HEK293 (cell line): ENCODE results near the gene P2RY6.

Source experiments
- CTCF ChIA-PET: fragments of 350-600 bp; formaldehyde crosslinking; extraction: SDS; loops from one replicate; lab custom pipeline; 2021; ENCODE audit warnings: antibody characterized with exemption; lab: Yijun Ruan, JAX
- POLR2A ChIA-PET: fragments of 300-600 bp; formaldehyde crosslinking; extraction: SDS; loops from one replicate; lab custom pipeline; 2020; ENCODE audit warnings: antibody characterized with exemption, inconsistent platforms; lab: Yijun Ruan, JAX
- H3K27ac ChIP-seq: fragments of 200-500 bp; sonication (Bioruptor generic); 2 replicates; pipeline ENCODE4 v1.5.1; 2014; ENCODE audit warnings: low read depth, low read length, control low read depth, inconsistent platforms; ENCODE audit errors: extremely low read depth
- H3K36me3 ChIP-seq, 2 experiments: fragments of 200-500 bp in 1 of 2; sonication (Bioruptor generic) in 1 of 2; 1 replicate in 1 of 2; 2 replicates in 1 of 2; pipeline ENCODE4 v1.5.1; 2014 to 2017; ENCODE audit warnings: inconsistent platforms in 2 of 2, low read length in 2 of 2; ENCODE audit not compliant: control insufficient read depth in 2 of 2, insufficient read depth in 1 of 2
- H3K4me1 ChIP-seq: fragments of 200-500 bp; sonication (Bioruptor generic); 2 replicates; pipeline ENCODE4 v1.5.1; 2014; ENCODE audit warnings: mild to moderate bottlenecking, low read length, inconsistent platforms; ENCODE audit not compliant: control insufficient read depth, insufficient read depth
- H3K4me3 ChIP-seq: 2 replicates; pipeline ENCODE4 v1.5.1; 2011; ENCODE audit warnings: low read depth, mild to moderate bottlenecking, control low read depth, low read length, moderate library complexity
- H3K9me3 ChIP-seq: fragments of 200-500 bp; sonication (Bioruptor generic); 2 replicates; pipeline ENCODE4 v1.5.1; 2014; ENCODE audit warnings: low read depth, low read length, inconsistent platforms; ENCODE audit not compliant: control insufficient read depth, insufficient read depth
- BCL11A ChIP-seq: fragments of 450-650 bp; formaldehyde crosslinking; IDR thresholded peaks from 2 replicates; pipeline ENCODE4 v1.5.1; 2016; ENCODE audit warnings: low read depth, missing biosample characterization, missing genetic modification characterization
- EGR2 ChIP-seq: fragments of 450-650 bp; formaldehyde crosslinking; IDR thresholded peaks from 2 replicates; pipeline ENCODE4 v1.5.1; 2016; ENCODE audit warnings: low read depth, missing biosample characterization, missing genetic modification characterization
- FEZF1 ChIP-seq: fragments of 450-650 bp; formaldehyde crosslinking; IDR thresholded peaks from 2 replicates; pipeline ENCODE4 v1.5.1; 2016; ENCODE audit warnings: missing biosample characterization, missing genetic modification characterization
- HOXD13 ChIP-seq: sonication (generic); formaldehyde crosslinking; IDR thresholded peaks from 2 replicates; pipeline ENCODE4 v1.8.0; 2022; ENCODE audit warnings: missing genetic modification reagents, borderline replicate concordance
- SCRT1 ChIP-seq: fragments of 450-650 bp; formaldehyde crosslinking; IDR thresholded peaks from 2 replicates; pipeline ENCODE4 v1.5.1; 2016; ENCODE audit warnings: missing biosample characterization, missing genetic modification characterization, borderline replicate concordance
- SP7 ChIP-seq: fragments of 450-650 bp; formaldehyde crosslinking; IDR thresholded peaks from 2 replicates; pipeline ENCODE4 v1.5.1; 2016; ENCODE audit warnings: missing biosample characterization, missing genetic modification characterization
- WT1 ChIP-seq: fragments of 450-650 bp; formaldehyde crosslinking; IDR thresholded peaks from 2 replicates; pipeline ENCODE4 v1.5.1; 2016; ENCODE audit warnings: missing biosample characterization, missing genetic modification characterization
- ZBTB21 ChIP-seq: fragments of 450-650 bp; formaldehyde crosslinking; IDR thresholded peaks from 2 replicates; pipeline ENCODE4 v1.5.1; 2017; ENCODE audit warnings: missing biosample characterization, missing genetic modification characterization
- ZFHX2 ChIP-seq: fragments of 450-650 bp; formaldehyde crosslinking; conservative IDR thresholded peaks from 2 replicates; pipeline ENCODE4 v1.5.1; 2016; ENCODE audit warnings: missing biosample characterization, missing genetic modification characterization
- ZNF112 ChIP-seq: fragments of 450-650 bp; formaldehyde crosslinking; IDR thresholded peaks from 2 replicates; pipeline ENCODE4 v1.5.0; 2017; ENCODE audit warnings: missing biosample characterization, missing genetic modification characterization
- ZNF211 ChIP-seq: fragments of 450-650 bp; formaldehyde crosslinking; IDR thresholded peaks from 2 replicates; pipeline ENCODE4 v1.5.1; 2016; ENCODE audit warnings: low read depth, missing biosample characterization, missing genetic modification characterization
- ZNF274 ChIP-seq, 2 experiments: fragments of 200-500 bp in 1 of 2; fragments of 450-650 bp in 1 of 2; sonication (Bioruptor generic) in 1 of 2; formaldehyde crosslinking in 1 of 2; IDR thresholded peaks; 2 replicates each; pipeline versions ENCODE4 v1.5.1 to v1.6.1; 2014 to 2016; ENCODE audit warnings: borderline replicate concordance in 1 of 2, inconsistent platforms in 1 of 2, low read length in 1 of 2, missing biosample characterization in 1 of 2, missing genetic modification characterization in 1 of 2
- ZNF394 ChIP-seq: fragments of 450-650 bp; formaldehyde crosslinking; IDR thresholded peaks from 2 replicates; pipeline ENCODE4 v1.5.1; 2016; ENCODE audit warnings: missing biosample characterization, missing genetic modification characterization, mild to moderate bottlenecking, moderate library complexity, borderline replicate concordance
- ZNF664 ChIP-seq: fragments of 450-650 bp; formaldehyde crosslinking; IDR thresholded peaks from 2 replicates; pipeline ENCODE4 v1.5.1; 2016; ENCODE audit warnings: missing biosample characterization, missing genetic modification characterization
- ZNF670 ChIP-seq: fragments of 450-650 bp; formaldehyde crosslinking; IDR thresholded peaks from 2 replicates; pipeline ENCODE4 v1.5.1; 2016; ENCODE audit warnings: missing biosample characterization, missing genetic modification characterization, low read depth
- ZNF747 ChIP-seq: fragments of 450-650 bp; formaldehyde crosslinking; IDR thresholded peaks from 2 replicates; pipeline ENCODE4 v1.5.1; 2016; ENCODE audit warnings: missing biosample characterization, missing genetic modification characterization
- ZNF776 ChIP-seq: fragments of 450-650 bp; formaldehyde crosslinking; IDR thresholded peaks from 2 replicates; pipeline ENCODE4 v1.5.0; 2017; ENCODE audit warnings: missing biosample characterization, missing genetic modification characterization, borderline replicate concordance
- ZNF791 ChIP-seq: fragments of 450-650 bp; formaldehyde crosslinking; IDR thresholded peaks from 2 replicates; pipeline ENCODE4 v1.5.1; 2016; ENCODE audit warnings: missing biosample characterization, missing genetic modification characterization
- ZNF843 ChIP-seq: fragments of 450-650 bp; formaldehyde crosslinking; IDR thresholded peaks from 2 replicates; pipeline ENCODE4 v1.5.1; 2016; ENCODE audit warnings: missing biosample characterization, missing genetic modification characterization
- TF ChIP-seq, protein P1 (sequence below): fragments of 450-650 bp; formaldehyde crosslinking; IDR thresholded peaks from 2 replicates; pipeline ENCODE4 v1.5.1; 2016; ENCODE audit warnings: missing biosample characterization, missing genetic modification characterization
- TF ChIP-seq, protein P2 (sequence below): fragments of 450-650 bp; formaldehyde crosslinking; IDR thresholded peaks from 2 replicates; pipeline ENCODE4; 2016; ENCODE audit warnings: missing biosample characterization, missing genetic modification characterization
- TF ChIP-seq, protein P3 (sequence below): fragments of 450-650 bp; formaldehyde crosslinking; IDR thresholded peaks from 2 replicates; pipeline ENCODE4 v1.5.1; 2016; ENCODE audit warnings: missing biosample characterization, missing genetic modification characterization

The P2RY6 gene

DNA sequence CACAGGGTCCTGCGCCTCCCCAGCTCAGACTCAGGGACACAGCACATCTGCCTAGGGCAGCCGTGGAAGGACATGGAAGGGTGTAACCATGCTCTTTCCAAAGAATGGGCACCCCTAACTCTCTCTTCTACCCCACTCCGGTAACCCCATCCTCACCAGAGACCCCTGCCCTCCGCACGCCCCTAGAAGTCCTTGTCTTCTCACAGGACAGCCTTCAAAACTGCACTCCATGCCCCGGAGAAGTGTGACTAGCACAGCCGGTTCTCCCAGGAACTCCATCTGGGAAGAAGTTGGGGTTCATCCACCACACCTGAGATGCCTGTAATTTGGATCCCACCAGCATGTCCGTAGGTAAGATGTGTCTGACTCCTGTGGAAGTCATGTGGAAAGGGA is 29.0 kb upstream of the P2RY6 start:
- Histone ChIP-seq H3K4me1 (no peaks in the 10 kb centered on the region), H3K9me3 (no peaks in the 10 kb centered on the region), H3K4me3 (no peak overlapping the region), H3K36me3 (no peaks in the 10 kb centered on the region), H3K27ac (no peak overlapping the region; the same call in 1 of the 2 replicates)
- POLR2A ChIA-PET, result interaction anchor here (0.5 kb wide), 1 partner anchor 190 kb away, joined by 3 read pairs; no protein-coding TSS in a partner anchor
- TF ChIP-seq ZNF776 (tag by site-specific recombination), result no peak
- TF ChIP-seq ZBTB21 (tag by site-specific recombination), result no peak
- TF ChIP-seq, protein P1, sequence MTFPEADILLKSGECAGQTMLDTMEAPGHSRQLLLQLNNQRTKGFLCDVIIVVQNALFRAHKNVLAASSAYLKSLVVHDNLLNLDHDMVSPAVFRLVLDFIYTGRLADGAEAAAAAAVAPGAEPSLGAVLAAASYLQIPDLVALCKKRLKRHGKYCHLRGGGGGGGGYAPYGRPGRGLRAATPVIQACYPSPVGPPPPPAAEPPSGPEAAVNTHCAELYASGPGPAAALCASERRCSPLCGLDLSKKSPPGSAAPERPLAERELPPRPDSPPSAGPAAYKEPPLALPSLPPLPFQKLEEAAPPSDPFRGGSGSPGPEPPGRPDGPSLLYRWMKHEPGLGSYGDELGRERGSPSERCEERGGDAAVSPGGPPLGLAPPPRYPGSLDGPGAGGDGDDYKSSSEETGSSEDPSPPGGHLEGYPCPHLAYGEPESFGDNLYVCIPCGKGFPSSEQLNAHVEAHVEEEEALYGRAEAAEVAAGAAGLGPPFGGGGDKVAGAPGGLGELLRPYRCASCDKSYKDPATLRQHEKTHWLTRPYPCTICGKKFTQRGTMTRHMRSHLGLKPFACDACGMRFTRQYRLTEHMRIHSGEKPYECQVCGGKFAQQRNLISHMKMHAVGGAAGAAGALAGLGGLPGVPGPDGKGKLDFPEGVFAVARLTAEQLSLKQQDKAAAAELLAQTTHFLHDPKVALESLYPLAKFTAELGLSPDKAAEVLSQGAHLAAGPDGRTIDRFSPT (tag by site-specific recombination), result no peak
- no peak for TF ChIP-seq ZNF791 (tag by site-specific recombination)
- TF ChIP-seq ZNF274 (IDR thresholded peaks at IDR 0.05; ENCODE audit: low read length), result no peak
- no peak for TF ChIP-seq ZNF274 (tag by site-specific recombination; IDR thresholded peaks at IDR 0.05; ENCODE audit: borderline replicate concordance)
- TF ChIP-seq ZNF664, result no peak
- TF ChIP-seq, protein P2, sequence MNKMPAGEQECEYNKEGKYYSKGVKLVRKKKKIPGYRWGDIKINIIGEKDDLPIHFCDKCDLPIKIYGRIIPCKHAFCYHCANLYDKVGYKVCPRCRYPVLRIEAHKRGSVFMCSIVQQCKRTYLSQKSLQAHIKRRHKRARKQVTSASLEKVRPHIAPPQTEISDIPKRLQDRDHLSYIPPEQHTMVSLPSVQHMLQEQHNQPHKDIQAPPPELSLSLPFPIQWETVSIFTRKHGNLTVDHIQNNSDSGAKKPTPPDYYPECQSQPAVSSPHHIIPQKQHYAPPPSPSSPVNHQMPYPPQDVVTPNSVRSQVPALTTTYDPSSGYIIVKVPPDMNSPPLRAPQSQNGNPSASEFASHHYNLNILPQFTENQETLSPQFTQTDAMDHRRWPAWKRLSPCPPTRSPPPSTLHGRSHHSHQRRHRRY (tag by site-specific recombination), result no peak
- no peak for TF ChIP-seq BCL11A (tag by site-specific recombination)
- TF ChIP-seq ZNF747, result no peak
- no peak for TF ChIP-seq ZNF112 (tag by site-specific recombination)
- TF ChIP-seq FEZF1, result no peak
- TF ChIP-seq ZNF670, result no peak
- no peak for TF ChIP-seq ZNF211 (tag by site-specific recombination)
- TF ChIP-seq HOXD13, result no peak
- no peak for TF ChIP-seq ZNF394 (tag by site-specific recombination)
- no peak for TF ChIP-seq SCRT1
- no peak for TF ChIP-seq ZNF843 (tag by site-specific recombination)
- CTCF ChIA-PET, result interaction anchor here (0.6 to 2.6 kb wide), 16 partner anchors 10 to 467 kb away, joined by 3 to 14 read pairs (median 4); no protein-coding TSS in a partner anchor

DNA sequence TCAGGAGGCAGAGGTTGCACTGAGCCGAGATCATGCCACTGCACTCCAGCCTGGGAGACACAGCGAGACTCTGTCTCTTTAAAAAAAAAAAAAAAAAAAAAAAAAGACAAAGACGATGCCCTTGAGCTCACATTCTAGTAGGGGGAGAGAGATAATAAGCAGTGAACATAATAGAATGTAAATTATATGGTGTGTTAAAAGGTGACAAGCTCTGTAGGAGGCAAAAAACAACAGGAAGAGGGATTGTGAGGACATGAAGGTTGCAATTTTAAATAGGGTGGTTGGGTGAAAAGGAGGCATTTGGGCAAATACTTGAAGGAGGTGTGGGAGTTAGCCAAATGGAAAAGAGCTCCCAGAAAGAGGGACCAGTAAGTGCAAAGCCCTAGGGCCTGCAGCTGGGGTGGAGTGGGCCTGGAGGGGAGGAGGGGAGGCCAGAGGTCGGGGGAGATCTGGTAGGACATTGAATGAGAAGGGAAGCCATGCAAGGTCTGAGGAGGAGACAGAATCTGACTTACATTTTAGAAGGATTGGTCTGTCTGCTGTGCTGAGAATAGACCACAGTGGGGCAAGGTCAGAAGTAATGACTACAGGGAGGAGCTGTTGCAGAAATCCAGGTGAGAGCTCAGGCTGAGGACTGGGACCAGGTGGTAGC is 27.4 kb upstream of the P2RY6 start:
- H3K36me3 ChIP-seq, result no peaks in the 10 kb centered on the region
- ChIA-PET CTCF (interaction anchor here (0.6 to 3.0 kb wide), 10 partner anchors 8 to 452 kb away, joined by 3 to 20 read pairs (median 4); no protein-coding TSS in a partner anchor), POLR2A (interaction anchor here (0.8 kb wide), 1 partner anchor 63 kb away, joined by 4 read pairs; the partner anchor contains the start of gene ARHGEF17)
- no peaks in the 10 kb centered on the region for H3K9me3 ChIP-seq
- H3K27ac ChIP-seq, result no peak overlapping the region
- no peak overlapping the region for H3K4me3 ChIP-seq
- no peaks in the 10 kb centered on the region for H3K4me1 ChIP-seq
- TF ChIP-seq, protein P3, sequence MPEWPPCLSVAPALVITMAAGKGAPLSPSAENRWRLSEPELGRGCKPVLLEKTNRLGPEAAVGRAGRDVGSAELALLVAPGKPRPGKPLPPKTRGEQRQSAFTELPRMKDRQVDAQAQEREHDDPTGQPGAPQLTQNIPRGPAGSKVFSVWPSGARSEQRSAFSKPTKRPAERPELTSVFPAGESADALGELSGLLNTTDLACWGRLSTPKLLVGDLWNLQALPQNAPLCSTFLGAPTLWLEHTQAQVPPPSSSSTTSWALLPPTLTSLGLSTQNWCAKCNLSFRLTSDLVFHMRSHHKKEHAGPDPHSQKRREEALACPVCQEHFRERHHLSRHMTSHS, result no peak
- peak; percentile 50 for TF ChIP-seq ZFHX2 (tag by site-specific recombination)
- peak; percentile 84 for TF ChIP-seq SP7 (tag by site-specific recombination)
- TF ChIP-seq WT1 (tag by site-specific recombination), result no peak
- peak; percentile 63 for TF ChIP-seq EGR2 (tag by site-specific recombination)
